HEK293 (cell line): ENCODE results near the gene MALT1.

Source experiments
- CTCF ChIA-PET: fragments of 350-600 bp; formaldehyde crosslinking; extraction: SDS; loops from one replicate; lab custom pipeline; 2021; ENCODE audit warnings: antibody characterized with exemption; lab: Yijun Ruan, JAX
- POLR2A ChIA-PET: fragments of 300-600 bp; formaldehyde crosslinking; extraction: SDS; loops from one replicate; lab custom pipeline; 2020; ENCODE audit warnings: antibody characterized with exemption, inconsistent platforms; lab: Yijun Ruan, JAX
- H3K27ac ChIP-seq: fragments of 200-500 bp; sonication (Bioruptor generic); 2 replicates; pipeline ENCODE4 v1.5.1; 2014; ENCODE audit warnings: low read depth, low read length, control low read depth, inconsistent platforms; ENCODE audit errors: extremely low read depth
- H3K36me3 ChIP-seq, 2 experiments: fragments of 200-500 bp in 1 of 2; sonication (Bioruptor generic) in 1 of 2; 1 replicate in 1 of 2; 2 replicates in 1 of 2; pipeline ENCODE4 v1.5.1; 2014 to 2017; ENCODE audit warnings: inconsistent platforms in 2 of 2, low read length in 2 of 2; ENCODE audit not compliant: control insufficient read depth in 2 of 2, insufficient read depth in 1 of 2
- H3K4me1 ChIP-seq: fragments of 200-500 bp; sonication (Bioruptor generic); 2 replicates; pipeline ENCODE4 v1.5.1; 2014; ENCODE audit warnings: mild to moderate bottlenecking, low read length, inconsistent platforms; ENCODE audit not compliant: control insufficient read depth, insufficient read depth
- H3K4me3 ChIP-seq: 2 replicates; pipeline ENCODE4 v1.5.1; 2011; ENCODE audit warnings: low read depth, mild to moderate bottlenecking, control low read depth, low read length, moderate library complexity
- H3K9me3 ChIP-seq: fragments of 200-500 bp; sonication (Bioruptor generic); 2 replicates; pipeline ENCODE4 v1.5.1; 2014; ENCODE audit warnings: low read depth, low read length, inconsistent platforms; ENCODE audit not compliant: control insufficient read depth, insufficient read depth
- FEZF1 ChIP-seq: fragments of 450-650 bp; formaldehyde crosslinking; IDR thresholded peaks from 2 replicates; pipeline ENCODE4 v1.5.1; 2016; ENCODE audit warnings: missing biosample characterization, missing genetic modification characterization
- GLIS1 ChIP-seq: fragments of 450-650 bp; formaldehyde crosslinking; IDR thresholded peaks from 2 replicates; pipeline ENCODE4 v1.5.1; 2016; ENCODE audit warnings: missing biosample characterization, missing genetic modification characterization
- IKZF3 ChIP-seq: fragments of 450-650 bp; IDR thresholded peaks from 2 replicates; pipeline ENCODE4 v1.5.0; 2018; ENCODE audit warnings: missing biosample characterization, mild to moderate bottlenecking, missing genetic modification characterization, moderate library complexity
- KLF16 ChIP-seq: fragments of 450-650 bp; formaldehyde crosslinking; IDR thresholded peaks from 2 replicates; pipeline ENCODE4 v1.5.1; 2017; ENCODE audit warnings: missing biosample characterization, missing genetic modification characterization
- MEIS1 ChIP-seq: sonication (generic); formaldehyde crosslinking; IDR thresholded peaks from 2 replicates; pipeline ENCODE4 v1.8.1; 2022; ENCODE audit warnings: missing genetic modification reagents, mild to moderate bottlenecking, borderline replicate concordance
- SCRT2 ChIP-seq: fragments of 450-650 bp; formaldehyde crosslinking; IDR thresholded peaks from 2 replicates; pipeline ENCODE4 v1.5.1; 2016; ENCODE audit warnings: missing biosample characterization, missing genetic modification characterization
- ZEB2 ChIP-seq: fragments of 450-650 bp; formaldehyde crosslinking; IDR thresholded peaks from 2 replicates; pipeline ENCODE4 v1.5.1; 2016; ENCODE audit warnings: missing biosample characterization, missing genetic modification characterization
- ZFP69B ChIP-seq: fragments of 450-650 bp; formaldehyde crosslinking; IDR thresholded peaks from 2 replicates; pipeline ENCODE4 v1.5.1; 2016; ENCODE audit warnings: missing biosample characterization, missing genetic modification characterization
- ZNF138 ChIP-seq: fragments of 450-650 bp; formaldehyde crosslinking; IDR thresholded peaks from 2 replicates; pipeline ENCODE4 v1.5.1; 2016; ENCODE audit warnings: missing biosample characterization, missing genetic modification characterization, borderline replicate concordance
- ZNF175 ChIP-seq: fragments of 450-650 bp; formaldehyde crosslinking; IDR thresholded peaks from 2 replicates; pipeline ENCODE4 v1.5.1; 2016; ENCODE audit warnings: missing biosample characterization, missing genetic modification characterization
- ZNF23 ChIP-seq: fragments of 450-650 bp; formaldehyde crosslinking; IDR thresholded peaks from 2 replicates; pipeline ENCODE4 v1.5.1; 2016; ENCODE audit warnings: missing biosample characterization, missing genetic modification characterization, borderline replicate concordance
- ZNF324 ChIP-seq: fragments of 450-650 bp; formaldehyde crosslinking; IDR thresholded peaks from 2 replicates; pipeline ENCODE4 v1.5.1; 2016; ENCODE audit warnings: missing biosample characterization, missing genetic modification characterization
- ZNF426 ChIP-seq: fragments of 450-650 bp; formaldehyde crosslinking; IDR thresholded peaks from 2 replicates; pipeline ENCODE4 v1.5.1; 2017; ENCODE audit warnings: missing biosample characterization, missing genetic modification characterization, mild to moderate bottlenecking, inconsistent platforms, moderate library complexity
- TF ChIP-seq, protein P1 (sequence below): fragments of 450-650 bp; formaldehyde crosslinking; IDR thresholded peaks from 2 replicates; pipeline ENCODE4 v1.5.1; 2017; ENCODE audit warnings: missing biosample characterization, missing genetic modification characterization
- TF ChIP-seq, protein P2 (sequence below): fragments of 450-650 bp; formaldehyde crosslinking; IDR thresholded peaks from 2 replicates; pipeline ENCODE4 v1.5.1; 2016; ENCODE audit warnings: missing biosample characterization, missing genetic modification characterization, borderline replicate concordance
- TF ChIP-seq, protein P3 (sequence below): fragments of 450-650 bp; formaldehyde crosslinking; IDR thresholded peaks from 2 replicates; pipeline ENCODE4 v1.5.1; 2017; ENCODE audit warnings: missing biosample characterization, missing genetic modification characterization
- TF ChIP-seq, protein P4 (sequence below): fragments of 450-650 bp; formaldehyde crosslinking; IDR thresholded peaks from 2 replicates; pipeline ENCODE4 v1.5.1; 2016; ENCODE audit warnings: missing biosample characterization, missing genetic modification characterization

The MALT1 gene

DNA sequence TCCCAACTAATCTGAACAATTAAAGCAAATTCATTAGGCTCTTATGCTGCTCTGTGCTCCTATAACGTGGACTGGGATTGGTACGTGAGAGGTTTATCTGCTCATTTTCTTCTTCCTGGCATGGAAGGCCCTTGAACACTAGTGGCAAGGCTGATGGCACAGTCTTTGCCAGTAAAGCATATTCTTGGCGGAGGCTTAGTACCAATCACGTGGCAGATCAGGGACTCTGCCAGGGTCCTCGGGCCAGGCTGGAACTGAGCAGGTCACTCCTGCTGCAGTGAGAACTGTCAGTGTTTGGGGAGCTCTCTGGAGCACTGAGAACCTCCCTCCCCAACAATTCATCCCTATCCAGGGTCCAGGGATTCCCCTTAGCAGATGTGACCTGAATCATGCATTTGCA is 38.7 kb upstream of the MALT1 start (continued):
- TF ChIP-seq ZNF324 (tag by site-specific recombination), result no peak

DNA sequence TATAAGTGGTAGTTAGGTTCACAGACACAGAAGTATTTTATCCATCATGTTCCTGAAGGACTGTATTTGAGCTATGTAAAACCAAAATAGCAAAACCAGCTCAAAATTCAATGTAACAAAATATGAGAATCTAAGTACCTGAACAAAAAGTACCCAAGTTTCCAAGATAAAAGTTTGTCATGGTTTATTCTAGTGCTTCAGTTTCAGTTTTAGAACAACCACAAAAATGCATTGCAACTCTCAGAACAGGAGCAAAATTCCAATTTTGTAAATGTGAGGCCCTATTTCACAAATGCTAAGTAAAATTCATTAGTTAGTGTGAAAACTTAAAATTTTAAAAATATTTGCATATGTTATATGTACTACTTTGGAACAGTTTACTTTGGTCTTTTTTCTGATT is 37.4 kb upstream of the MALT1 start:
- POLR2A ChIA-PET, result no interaction called here

More for the DNA sequence above, 37.4 kb upstream of the MALT1 start:
- no peak for TF ChIP-seq ZNF23 (tag by site-specific recombination)
- no peak for TF ChIP-seq SCRT2 (tag by site-specific recombination)
- TF ChIP-seq MEIS1 (CRISPR knock-in tag), result no peak
- TF ChIP-seq, protein P1, sequence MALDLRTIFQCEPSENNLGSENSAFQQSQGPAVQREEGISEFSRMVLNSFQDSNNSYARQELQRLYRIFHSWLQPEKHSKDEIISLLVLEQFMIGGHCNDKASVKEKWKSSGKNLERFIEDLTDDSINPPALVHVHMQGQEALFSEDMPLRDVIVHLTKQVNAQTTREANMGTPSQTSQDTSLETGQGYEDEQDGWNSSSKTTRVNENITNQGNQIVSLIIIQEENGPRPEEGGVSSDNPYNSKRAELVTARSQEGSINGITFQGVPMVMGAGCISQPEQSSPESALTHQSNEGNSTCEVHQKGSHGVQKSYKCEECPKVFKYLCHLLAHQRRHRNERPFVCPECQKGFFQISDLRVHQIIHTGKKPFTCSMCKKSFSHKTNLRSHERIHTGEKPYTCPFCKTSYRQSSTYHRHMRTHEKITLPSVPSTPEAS (tag by site-specific recombination), result no peak
- TF ChIP-seq ZNF175 (tag by site-specific recombination), result no peak
- TF ChIP-seq, protein P2, sequence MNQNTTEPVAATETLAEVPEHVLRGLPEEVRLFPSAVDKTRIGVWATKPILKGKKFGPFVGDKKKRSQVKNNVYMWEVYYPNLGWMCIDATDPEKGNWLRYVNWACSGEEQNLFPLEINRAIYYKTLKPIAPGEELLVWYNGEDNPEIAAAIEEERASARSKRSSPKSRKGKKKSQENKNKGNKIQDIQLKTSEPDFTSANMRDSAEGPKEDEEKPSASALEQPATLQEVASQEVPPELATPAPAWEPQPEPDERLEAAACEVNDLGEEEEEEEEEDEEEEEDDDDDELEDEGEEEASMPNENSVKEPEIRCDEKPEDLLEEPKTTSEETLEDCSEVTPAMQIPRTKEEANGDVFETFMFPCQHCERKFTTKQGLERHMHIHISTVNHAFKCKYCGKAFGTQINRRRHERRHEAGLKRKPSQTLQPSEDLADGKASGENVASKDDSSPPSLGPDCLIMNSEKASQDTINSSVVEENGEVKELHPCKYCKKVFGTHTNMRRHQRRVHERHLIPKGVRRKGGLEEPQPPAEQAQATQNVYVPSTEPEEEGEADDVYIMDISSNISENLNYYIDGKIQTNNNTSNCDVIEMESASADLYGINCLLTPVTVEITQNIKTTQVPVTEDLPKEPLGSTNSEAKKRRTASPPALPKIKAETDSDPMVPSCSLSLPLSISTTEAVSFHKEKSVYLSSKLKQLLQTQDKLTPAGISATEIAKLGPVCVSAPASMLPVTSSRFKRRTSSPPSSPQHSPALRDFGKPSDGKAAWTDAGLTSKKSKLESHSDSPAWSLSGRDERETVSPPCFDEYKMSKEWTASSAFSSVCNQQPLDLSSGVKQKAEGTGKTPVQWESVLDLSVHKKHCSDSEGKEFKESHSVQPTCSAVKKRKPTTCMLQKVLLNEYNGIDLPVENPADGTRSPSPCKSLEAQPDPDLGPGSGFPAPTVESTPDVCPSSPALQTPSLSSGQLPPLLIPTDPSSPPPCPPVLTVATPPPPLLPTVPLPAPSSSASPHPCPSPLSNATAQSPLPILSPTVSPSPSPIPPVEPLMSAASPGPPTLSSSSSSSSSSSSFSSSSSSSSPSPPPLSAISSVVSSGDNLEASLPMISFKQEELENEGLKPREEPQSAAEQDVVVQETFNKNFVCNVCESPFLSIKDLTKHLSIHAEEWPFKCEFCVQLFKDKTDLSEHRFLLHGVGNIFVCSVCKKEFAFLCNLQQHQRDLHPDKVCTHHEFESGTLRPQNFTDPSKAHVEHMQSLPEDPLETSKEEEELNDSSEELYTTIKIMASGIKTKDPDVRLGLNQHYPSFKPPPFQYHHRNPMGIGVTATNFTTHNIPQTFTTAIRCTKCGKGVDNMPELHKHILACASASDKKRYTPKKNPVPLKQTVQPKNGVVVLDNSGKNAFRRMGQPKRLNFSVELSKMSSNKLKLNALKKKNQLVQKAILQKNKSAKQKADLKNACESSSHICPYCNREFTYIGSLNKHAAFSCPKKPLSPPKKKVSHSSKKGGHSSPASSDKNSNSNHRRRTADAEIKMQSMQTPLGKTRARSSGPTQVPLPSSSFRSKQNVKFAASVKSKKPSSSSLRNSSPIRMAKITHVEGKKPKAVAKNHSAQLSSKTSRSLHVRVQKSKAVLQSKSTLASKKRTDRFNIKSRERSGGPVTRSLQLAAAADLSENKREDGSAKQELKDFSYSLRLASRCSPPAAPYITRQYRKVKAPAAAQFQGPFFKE (tag by site-specific recombination), result no peak
- TF ChIP-seq ZNF426 (tag by site-specific recombination), result no peak
- no peak for TF ChIP-seq ZFP69B
- TF ChIP-seq ZEB2, result no peak
- TF ChIP-seq ZNF138 (tag by site-specific recombination), result no peak
- TF ChIP-seq GLIS1 (tag by site-specific recombination), result no peak
- no peak for TF ChIP-seq FEZF1
- TF ChIP-seq KLF16 (tag by site-specific recombination), result no peak
- no peak for TF ChIP-seq IKZF3 (tag by site-specific recombination)
- TF ChIP-seq, protein P3, sequence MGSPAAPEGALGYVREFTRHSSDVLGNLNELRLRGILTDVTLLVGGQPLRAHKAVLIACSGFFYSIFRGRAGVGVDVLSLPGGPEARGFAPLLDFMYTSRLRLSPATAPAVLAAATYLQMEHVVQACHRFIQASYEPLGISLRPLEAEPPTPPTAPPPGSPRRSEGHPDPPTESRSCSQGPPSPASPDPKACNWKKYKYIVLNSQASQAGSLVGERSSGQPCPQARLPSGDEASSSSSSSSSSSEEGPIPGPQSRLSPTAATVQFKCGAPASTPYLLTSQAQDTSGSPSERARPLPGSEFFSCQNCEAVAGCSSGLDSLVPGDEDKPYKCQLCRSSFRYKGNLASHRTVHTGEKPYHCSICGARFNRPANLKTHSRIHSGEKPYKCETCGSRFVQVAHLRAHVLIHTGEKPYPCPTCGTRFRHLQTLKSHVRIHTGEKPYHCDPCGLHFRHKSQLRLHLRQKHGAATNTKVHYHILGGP (tag by site-specific recombination), result no peak
- TF ChIP-seq, protein P4, sequence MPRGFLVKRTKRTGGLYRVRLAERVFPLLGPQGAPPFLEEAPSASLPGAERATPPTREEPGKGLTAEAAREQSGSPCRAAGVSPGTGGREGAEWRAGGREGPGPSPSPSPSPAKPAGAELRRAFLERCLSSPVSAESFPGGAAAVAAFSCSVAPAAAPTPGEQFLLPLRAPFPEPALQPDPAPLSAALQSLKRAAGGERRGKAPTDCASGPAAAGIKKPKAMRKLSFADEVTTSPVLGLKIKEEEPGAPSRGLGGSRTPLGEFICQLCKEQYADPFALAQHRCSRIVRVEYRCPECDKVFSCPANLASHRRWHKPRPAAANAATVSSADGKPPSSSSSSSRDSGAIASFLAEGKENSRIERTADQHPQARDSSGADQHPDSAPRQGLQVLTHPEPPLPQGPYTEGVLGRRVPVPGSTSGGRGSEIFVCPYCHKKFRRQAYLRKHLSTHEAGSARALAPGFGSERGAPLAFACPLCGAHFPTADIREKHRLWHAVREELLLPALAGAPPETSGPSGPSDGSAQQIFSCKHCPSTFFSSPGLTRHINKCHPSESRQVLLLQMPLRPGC (tag by site-specific recombination), result no peak
- CTCF ChIA-PET, result no interaction called here
- Histone ChIP-seq H3K36me3 (no peaks in the 10 kb centered on the region), H3K4me1 (peaks cover 5% of the 10 kb centered on the region; the same call in 1 of the 2 replicates), H3K9me3 (no peaks in the 10 kb centered on the region), H3K4me3 (no peak overlapping the region), H3K27ac (no peak overlapping the region)
